DOHH2 (cell line): ENCODE measurements around the gene ROBO1.

Experiments
- H3F3A ChIP-seq: fragments of 200-600 bp; sonication (generic), shearing (Covaris generic); 2 replicates; pipeline ENCODE4 v1.6.0; 2016; ENCODE audit warnings: antibody characterized with exemption, mild to moderate bottlenecking; ENCODE audit not compliant: control insufficient read depth, insufficient read depth
- H3K27ac ChIP-seq: fragments of 200-600 bp; sonication (generic); 2 replicates; pipeline ENCODE4 v1.5.1; 2014; ENCODE audit warnings: low read depth, mild to moderate bottlenecking, low read length, moderate library complexity
- H3K27me3 ChIP-seq: fragments of 200-600 bp; sonication (generic); 2 replicates; pipeline ENCODE4 v1.6.1; 2014; ENCODE audit warnings: mild to moderate bottlenecking, low read length, mixed read lengths; ENCODE audit not compliant: control insufficient read depth
- H3K36me3 ChIP-seq: fragments of 200-600 bp; sonication (generic); 2 replicates; pipeline ENCODE4 v1.6.1; 2014; ENCODE audit warnings: mild to moderate bottlenecking, low read length, moderate library complexity, mixed read lengths; ENCODE audit not compliant: control insufficient read depth
- H3K4me1 ChIP-seq: fragments of 200-600 bp; sonication (generic); 2 replicates; pipeline ENCODE4 v1.6.1; 2014; ENCODE audit warnings: mild to moderate bottlenecking, low read length, mixed read lengths; ENCODE audit not compliant: control insufficient read depth
- H3K4me2 ChIP-seq: fragments of 200-600 bp; sonication (generic); 2 replicates; pipeline ENCODE4 v1.6.0; 2014; ENCODE audit warnings: mild to moderate bottlenecking, low read length, moderate library complexity
- H3K4me3 ChIP-seq: fragments of 200-600 bp; sonication (generic); 2 replicates; pipeline ENCODE4 v1.5.1; 2014; ENCODE audit warnings: mild to moderate bottlenecking, low read length, mixed read lengths
- H3K79me2 ChIP-seq: fragments of 200-600 bp; sonication (generic); 2 replicates; pipeline ENCODE4 v1.6.1; 2014; ENCODE audit warnings: mild to moderate bottlenecking, low read length, mixed read lengths; ENCODE audit not compliant: control insufficient read depth
- H3K9me2 ChIP-seq: fragments of 200-600 bp; sonication (generic); replicated peaks from 2 replicates; pipeline ENCODE4 v1.6.1; 2014; ENCODE audit warnings: mild to moderate bottlenecking, low read length, mixed read lengths; ENCODE audit not compliant: control insufficient read depth
- H3K9me3 ChIP-seq: fragments of 200-600 bp; sonication (generic); 2 replicates; pipeline ENCODE4 v1.6.1; 2014; ENCODE audit warnings: antibody characterized with exemption, low read length, mixed read lengths; ENCODE audit not compliant: control insufficient read depth, insufficient read depth
- H4K20me1 ChIP-seq: fragments of 200-600 bp; sonication (generic); 2 replicates; pipeline ENCODE4 v1.6.0; 2014; ENCODE audit warnings: low read depth, mild to moderate bottlenecking, antibody characterized with exemption, low read length, moderate library complexity; ENCODE audit not compliant: control insufficient read depth, insufficient read depth
- EZH2phosphoT487 ChIP-seq: fragments of 200-600 bp; sonication (generic); IDR thresholded peaks from 2 replicates; pipeline ENCODE4 v1.6.1; 2017; ENCODE audit warnings: borderline replicate concordance, mild to moderate bottlenecking, antibody characterized with exemption, low read length, moderate library complexity, mixed read lengths
- TF ChIP-seq, protein P1 (sequence below): fragments of 200-600 bp; sonication (generic); IDR thresholded peaks from one replicate; pipeline ENCODE4 v1.5.1; 2014; ENCODE audit warnings: antibody characterized with exemption, mild to moderate bottlenecking, low read depth, low read length; ENCODE audit not compliant: poor library complexity, severe bottlenecking

ROBO1 gene

DNA sequence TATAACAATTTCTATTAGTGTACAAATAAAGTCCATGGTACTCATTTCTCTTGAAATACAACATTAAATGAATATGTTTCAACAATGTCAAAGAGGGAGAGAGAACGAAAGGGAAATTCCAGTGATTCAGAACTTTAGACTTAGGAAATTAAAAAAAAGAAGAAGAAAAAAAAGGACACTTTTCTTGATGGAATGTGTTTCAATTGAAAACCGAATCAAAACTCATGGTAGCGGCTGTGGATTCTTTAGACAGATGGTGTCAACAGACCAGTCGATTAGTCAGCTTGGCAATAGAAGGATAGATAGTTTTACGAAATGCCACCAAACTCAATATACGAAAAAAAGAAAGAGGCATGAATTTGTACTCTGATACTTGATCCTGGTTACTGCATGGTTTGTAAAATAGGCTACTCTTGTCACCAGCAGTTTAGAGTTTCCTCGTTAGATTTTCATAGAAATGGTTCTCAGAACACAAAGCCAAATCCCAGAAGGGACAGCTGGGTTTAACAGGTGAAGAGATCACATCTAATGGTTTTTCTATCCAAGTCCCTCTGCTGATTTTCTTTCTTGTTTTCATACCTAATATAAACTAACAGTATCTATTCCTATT, 793.5 kb downstream of the ROBO1 start:
- H3K4me1 ChIP-seq, result no peaks in the 10 kb centered on the region
- H3K27me3 ChIP-seq, result no peaks in the 10 kb centered on the region
- H3K4me3 ChIP-seq, result no peak overlapping the region
- no peaks in the 10 kb centered on the region for H3F3A ChIP-seq
- no peaks in the 10 kb centered on the region for H3K9me2 ChIP-seq
- H4K20me1 ChIP-seq, result no peaks in the 10 kb centered on the region
- no peaks in the 10 kb centered on the region for H3K9me3 ChIP-seq
- no peaks in the 10 kb centered on the region for H3K36me3 ChIP-seq
- no peak for TF ChIP-seq EZH2phosphoT487
- TF ChIP-seq, protein P1, sequence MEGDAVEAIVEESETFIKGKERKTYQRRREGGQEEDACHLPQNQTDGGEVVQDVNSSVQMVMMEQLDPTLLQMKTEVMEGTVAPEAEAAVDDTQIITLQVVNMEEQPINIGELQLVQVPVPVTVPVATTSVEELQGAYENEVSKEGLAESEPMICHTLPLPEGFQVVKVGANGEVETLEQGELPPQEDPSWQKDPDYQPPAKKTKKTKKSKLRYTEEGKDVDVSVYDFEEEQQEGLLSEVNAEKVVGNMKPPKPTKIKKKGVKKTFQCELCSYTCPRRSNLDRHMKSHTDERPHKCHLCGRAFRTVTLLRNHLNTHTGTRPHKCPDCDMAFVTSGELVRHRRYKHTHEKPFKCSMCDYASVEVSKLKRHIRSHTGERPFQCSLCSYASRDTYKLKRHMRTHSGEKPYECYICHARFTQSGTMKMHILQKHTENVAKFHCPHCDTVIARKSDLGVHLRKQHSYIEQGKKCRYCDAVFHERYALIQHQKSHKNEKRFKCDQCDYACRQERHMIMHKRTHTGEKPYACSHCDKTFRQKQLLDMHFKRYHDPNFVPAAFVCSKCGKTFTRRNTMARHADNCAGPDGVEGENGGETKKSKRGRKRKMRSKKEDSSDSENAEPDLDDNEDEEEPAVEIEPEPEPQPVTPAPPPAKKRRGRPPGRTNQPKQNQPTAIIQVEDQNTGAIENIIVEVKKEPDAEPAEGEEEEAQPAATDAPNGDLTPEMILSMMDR, result no peak
- no peak overlapping the region for H3K27ac ChIP-seq
- H3K4me2 ChIP-seq, result no peak overlapping the region
- H3K79me2 ChIP-seq, result no peaks in the 10 kb centered on the region

- H3K27ac ChIP-seq, result no peak overlapping the region
- H3K4me2 ChIP-seq, result no peak overlapping the region
- no peaks in the 10 kb centered on the region for H3K9me2 ChIP-seq
- H3K79me2 ChIP-seq, result no peaks in the 10 kb centered on the region
- no peak overlapping the region for H3K4me3 ChIP-seq
- no peaks in the 10 kb centered on the region for H3K4me1 ChIP-seq
- no peaks in the 10 kb centered on the region for H3K36me3 ChIP-seq
- no peak for TF ChIP-seq EZH2phosphoT487
- TF ChIP-seq, protein P1, result no peak
- H4K20me1 ChIP-seq, result no peaks in the 10 kb centered on the region
- H3F3A ChIP-seq, result no peaks in the 10 kb centered on the region
- H3K27me3 ChIP-seq, result no peaks in the 10 kb centered on the region
- no peaks in the 10 kb centered on the region for H3K9me3 ChIP-seq
Measured at GRCh38 chr3:78972617-78973301, 795.0 kb downstream of the ROBO1 start.

- Histone ChIP-seq H3K4me2 (no peak overlapping the region), H3F3A (no peaks in the 10 kb centered on the region), H3K9me2 (no peaks in the 10 kb centered on the region), H3K27ac (no peak overlapping the region), H3K79me2 (no peaks in the 10 kb centered on the region), H3K4me3 (no peak overlapping the region), H3K27me3 (no peaks in the 10 kb centered on the region), H3K9me3 (no peaks in the 10 kb centered on the region), H3K36me3 (no peaks in the 10 kb centered on the region), H3K4me1 (no peaks in the 10 kb centered on the region), H4K20me1 (no peaks in the 10 kb centered on the region)
- TF ChIP-seq, protein P1, result no peak
- no peak for TF ChIP-seq EZH2phosphoT487
Measured at GRCh38 chr3:78970656-78971055, 797.1 kb downstream of the ROBO1 start.
